Immature natural killer cell (primary cell): ENCODE measurements around the gene KLHL11. TPM values are rescaled to one million over a fixed set of nuclear protein-coding genes. Genes with fewer than 3 reads are reported as not detected.
A peak's percentile ranks its signal among the peaks of the same experiment; 100 is the strongest.
"Not testable (repeated sequence)": the region's sequence is repeated elsewhere in the genome, so short reads cannot be mapped to it uniquely, and the experiment has no call there.

Experiments used
- DNase-seq, 3 donors: peaks; one replicate each; pipeline ENCODE4 v3.0.0; 2022; ENCODE audit warnings: mixed read lengths in 1 of 3
- H3K27ac Mint-ChIP-seq, 6 donors: one replicate each; pipeline ENCODE4 v1.8.0; 2020; ENCODE audit warnings: mixed read lengths in 6 of 6, mild to moderate bottlenecking in 5 of 6, inconsistent platforms in 4 of 6, moderate library complexity in 3 of 6
- H3K27me3 Mint-ChIP-seq, 3 donors: one replicate each; pipeline ENCODE4 v1.8.0; 2020 to 2021; ENCODE audit warnings: low read depth in 3 of 3, mild to moderate bottlenecking in 3 of 3, mixed read lengths in 3 of 3, moderate library complexity in 3 of 3, inconsistent platforms in 1 of 3
- H3K36me3 Mint-ChIP-seq, 3 donors: one replicate each; pipeline ENCODE4 v1.8.0; 2020; ENCODE audit warnings: mixed read lengths in 3 of 3, inconsistent platforms in 2 of 3, mild to moderate bottlenecking in 2 of 3
- H3K4me1 Mint-ChIP-seq, 2 donors: one replicate each; pipeline ENCODE4 v1.8.0; 2020; ENCODE audit warnings: inconsistent platforms in 2 of 2, mild to moderate bottlenecking in 2 of 2, mixed read lengths in 2 of 2, moderate library complexity in 1 of 2
- H3K4me3 Mint-ChIP-seq, 5 donors: one replicate each; pipeline ENCODE4 v1.8.0; 2020; ENCODE audit warnings: mild to moderate bottlenecking in 5 of 5, mixed read lengths in 5 of 5, inconsistent platforms in 3 of 5, moderate library complexity in 3 of 5
- H3K9me3 Mint-ChIP-seq, 6 donors: one replicate each; pipeline ENCODE4 v1.8.0; 2020; ENCODE audit warnings: mild to moderate bottlenecking in 6 of 6, mixed read lengths in 6 of 6, inconsistent platforms in 4 of 6, moderate library complexity in 3 of 6
- polyA plus RNA-seq, 3 donors: library from polyadenylated mRNA; unstranded; fragments of 300-500 nt; fragmentation: Illumina TruSeq; gene quantifications; one replicate each; pipeline ENCODE4 v1.2.3, GENCODE V29; 2021

Gene KLHL11
- polyA plus RNA-seq, 3 donors from 2014 or later: 5.9 to 6.4 (median 5.9) TPM

- Mint-ChIP-seq H3K4me3 (no peak overlapping the region), H3K36me3 (no peaks in the 10 kb centered on the region), H3K27ac (no peak overlapping the region), H3K4me1 (peaks cover 5 to 25% of the 10 kb centered on the region in 2 donors), H3K9me3 (no peaks in the 10 kb centered on the region), H3K27me3 (no peaks in the 10 kb centered on the region)
- DNase-seq: no peak
These were observed 20.3 kb downstream of the KLHL11 start for GRCh38 chr17:41844971-41845370.

GRCh38 chr17:41840781-41841180 lies 24.4 kb downstream of the KLHL11 start:
- H3K4me1 Mint-ChIP-seq: not testable (repeated sequence)

DNA sequence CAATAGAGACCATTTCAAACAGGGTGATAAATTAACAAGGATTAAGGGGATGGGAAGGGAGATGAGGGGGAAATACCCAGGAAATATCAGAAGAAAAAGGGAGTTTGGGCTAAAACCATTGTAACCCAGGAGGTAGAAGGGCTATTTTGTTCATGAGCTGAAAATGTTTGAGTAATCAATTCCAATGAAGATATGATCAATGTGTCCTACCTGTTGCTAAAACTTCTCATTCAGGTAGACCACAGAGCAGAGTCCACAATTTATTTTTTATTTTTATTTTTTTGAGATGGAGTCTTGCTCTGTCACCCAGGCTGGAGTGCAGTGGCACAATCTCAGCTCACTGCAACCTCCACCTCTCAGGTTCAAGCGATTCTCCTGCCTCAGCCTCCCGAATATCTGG lies 25.8 kb downstream of the KLHL11 start:
- H3K4me1 Mint-ChIP-seq: peaks cover 12 to 18% of the 10 kb centered on the region in 2 donors
- H3K4me3 Mint-ChIP-seq, DNase-seq, H3K9me3 Mint-ChIP-seq, H3K27me3 Mint-ChIP-seq, H3K36me3 Mint-ChIP-seq, H3K27ac Mint-ChIP-seq: not testable (repeated sequence)

More at GRCh38 chr17:41840781-41841180, 24.4 kb downstream of the KLHL11 start:
- not testable (repeated sequence) for H3K27me3 Mint-ChIP-seq, DNase-seq, H3K36me3 Mint-ChIP-seq, H3K4me3 Mint-ChIP-seq, H3K9me3 Mint-ChIP-seq, H3K27ac Mint-ChIP-seq

- H3K27ac Mint-ChIP-seq: no peak within 1 kb of the TSS
These were observed 27.3 kb downstream of the KLHL11 start, which contains the start of gene KLHL10 for GRCh38 chr17:41837761-41838538. TSS of gene KLHL10 (plus strand) at chr17:41837825. CDS start at chr17:41837933, 108 bp downstream.

GRCh38 chr17:41836550-41837196 lies 28.6 kb downstream of the KLHL11 start:
- peaks cover 12 to 19% of the 10 kb centered on the region in 2 donors for H3K4me1 Mint-ChIP-seq
- no peaks in the 10 kb centered on the region for H3K36me3 Mint-ChIP-seq
- no peak for DNase-seq

More at GRCh38 chr17:41837761-41838538, 27.3 kb downstream of the KLHL11 start, which contains the start of gene KLHL10:
- H3K36me3 Mint-ChIP-seq: no peaks in the 10 kb centered on the region
- H3K9me3 Mint-ChIP-seq: no peaks in the 10 kb centered on the region
- DNase-seq: no peak
- H3K27me3 Mint-ChIP-seq: peaks cover 2 to 4% (median 3%) of the 10 kb centered on the region in 3 donors
- H3K4me1 Mint-ChIP-seq: peaks cover 12 to 19% of the 10 kb centered on the region in 2 donors
- H3K4me3 Mint-ChIP-seq: peak within 1 kb of the TSS; percentile 9 to 81 (median 76)

GRCh38 chr17:41835800-41836549 lies 29.2 kb downstream of the KLHL11 start, which contains the start of gene NT5C3B:
TSS of gene NT5C3B (minus strand) at chr17:41836232. CDS start at chr17:41836193, 39 bp downstream.
- Mint-ChIP-seq H3K4me1 (peaks cover 12 to 19% of the 10 kb centered on the region in 2 donors), H3K27ac (peak within 1 kb of the TSS in 1 of 6 donors; percentile 56), H3K27me3 (peaks cover 2 to 4% (median 3%) of the 10 kb centered on the region in 3 donors), H3K9me3 (no peaks in the 10 kb centered on the region), H3K4me3 (peak within 1 kb of the TSS; percentile 83 to 86 (median 84)), H3K36me3 (peaks cover 0 to 4% (median 0%) of the 10 kb centered on the region in 3 donors)
- peak; percentile 24 to 57 (median 39) for DNase-seq

More at GRCh38 chr17:41836550-41837196, 28.6 kb downstream of the KLHL11 start:
- Mint-ChIP-seq H3K4me3 (peak overlapping the region; percentile 69 to 86 (median 80)), H3K27ac (no peak overlapping the region), H3K27me3 (peaks cover 2 to 4% (median 3%) of the 10 kb centered on the region in 3 donors), H3K9me3 (no peaks in the 10 kb centered on the region)

DNA sequence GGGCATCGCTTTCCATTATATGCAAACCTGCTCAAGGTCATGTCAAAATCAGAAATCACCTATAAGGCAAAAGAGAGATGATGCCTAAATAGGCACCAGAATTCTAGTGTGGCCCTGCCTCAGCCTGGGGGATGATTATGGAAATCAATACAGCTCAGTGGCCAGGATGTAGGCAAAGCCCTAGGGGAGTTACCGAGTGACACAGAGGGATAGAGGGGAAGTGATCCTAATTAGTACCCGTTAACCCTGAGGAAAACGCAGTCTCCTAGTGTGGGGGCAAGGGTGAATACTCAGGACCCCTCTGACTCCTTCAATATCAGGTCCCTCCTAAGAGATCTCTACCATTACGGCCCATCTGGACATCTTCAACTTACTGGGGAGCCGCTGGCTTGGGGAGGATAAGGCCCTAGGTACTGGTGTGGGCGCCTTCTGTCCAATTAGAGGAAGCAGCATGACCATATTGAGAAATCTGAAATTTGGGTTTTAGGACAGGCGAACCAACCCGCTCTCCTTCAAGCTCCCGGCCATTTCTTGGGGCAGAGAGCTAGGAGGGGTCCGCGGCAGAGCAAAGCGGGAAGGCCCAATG lies 29.9 kb downstream of the KLHL11 start:
- peak overlapping the region in 1 of 6 donors; percentile 40 for H3K27ac Mint-ChIP-seq
- H3K27me3 Mint-ChIP-seq: peaks cover 2 to 4% (median 3%) of the 10 kb centered on the region in 3 donors
- H3K9me3 Mint-ChIP-seq: no peaks in the 10 kb centered on the region
- DNase-seq: no peak
- H3K36me3 Mint-ChIP-seq: peaks cover 0 to 7% (median 0%) of the 10 kb centered on the region in 3 donors
- H3K4me1 Mint-ChIP-seq: peaks cover 12 to 19% of the 10 kb centered on the region in 2 donors
- peak overlapping the region; percentile 83 to 86 (median 84) for H3K4me3 Mint-ChIP-seq

DNA sequence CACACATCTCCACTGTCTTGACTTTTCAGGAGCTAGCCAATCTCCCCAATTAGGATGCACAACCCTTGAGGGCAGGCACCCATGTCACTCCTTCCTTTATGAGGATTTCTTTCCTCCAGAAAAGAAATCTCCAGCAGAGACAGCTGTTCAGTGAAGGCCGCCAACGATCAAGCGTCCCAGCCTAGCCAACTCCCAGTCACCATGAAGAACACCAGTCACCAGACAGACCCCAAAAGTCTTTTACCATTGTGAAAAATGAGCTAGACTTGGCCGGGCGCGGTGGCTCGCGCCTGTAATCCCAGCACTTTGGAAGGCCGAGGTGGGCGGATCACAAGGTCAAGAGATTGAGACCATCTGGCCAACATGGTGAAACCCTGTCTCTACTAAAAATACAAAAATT lies 35.3 kb downstream of the KLHL11 start:
- not testable (repeated sequence) for H3K4me3 Mint-ChIP-seq, H3K4me1 Mint-ChIP-seq, H3K27me3 Mint-ChIP-seq, H3K9me3 Mint-ChIP-seq, DNase-seq, H3K27ac Mint-ChIP-seq
- peaks cover 0 to 13% (median 0%) of the 10 kb centered on the region in 3 donors for H3K36me3 Mint-ChIP-seq

GRCh38 chr17:41825175-41825845 lies 39.9 kb downstream of the KLHL11 start:
- H3K4me1 Mint-ChIP-seq: no peaks in the 10 kb centered on the region
- H3K27me3 Mint-ChIP-seq: peaks cover 0 to 2% (median 1%) of the 10 kb centered on the region in 3 donors
- DNase-seq: no peak
- H3K27ac Mint-ChIP-seq: no peak overlapping the region
- H3K36me3 Mint-ChIP-seq: peaks cover 0 to 6% (median 0%) of the 10 kb centered on the region in 3 donors
- no peaks in the 10 kb centered on the region for H3K9me3 Mint-ChIP-seq
- H3K4me3 Mint-ChIP-seq: no peak overlapping the region

- no peak overlapping the region for H3K4me3 Mint-ChIP-seq
These were observed 41.1 kb downstream of the KLHL11 start for GRCh38 chr17:41824086-41824485.

DNA sequence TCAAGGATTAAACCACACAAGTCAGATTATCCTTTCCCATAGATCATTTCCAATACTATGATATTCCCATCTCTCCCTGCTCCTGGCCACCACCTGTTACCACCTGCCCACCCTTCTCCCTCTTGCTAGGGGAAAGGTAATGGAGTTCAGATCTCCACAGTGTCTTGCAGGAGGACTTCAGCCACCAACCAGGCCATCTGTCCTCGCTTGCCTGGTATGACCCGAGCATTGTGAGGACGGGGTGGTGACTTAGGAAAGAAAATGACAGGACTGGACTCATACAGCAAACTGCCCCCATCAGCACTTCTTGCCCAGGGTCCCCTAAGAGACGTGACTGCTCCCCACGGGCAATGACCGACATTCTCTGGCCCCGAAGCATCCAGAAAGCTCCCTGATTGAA lies 41.6 kb downstream of the KLHL11 start:
- Mint-ChIP-seq H3K4me3 (no peak overlapping the region), H3K4me1 (no peaks in the 10 kb centered on the region), H3K9me3 (no peaks in the 10 kb centered on the region), H3K27me3 (peaks cover 0 to 2% (median 1%) of the 10 kb centered on the region in 3 donors), H3K36me3 (peaks cover 0 to 3% (median 0%) of the 10 kb centered on the region in 3 donors), H3K27ac (no peak overlapping the region)
- no peak for DNase-seq

More at GRCh38 chr17:41824086-41824485, 41.1 kb downstream of the KLHL11 start:
- Mint-ChIP-seq H3K27me3 (peaks cover 0 to 2% (median 1%) of the 10 kb centered on the region in 3 donors), H3K9me3 (no peaks in the 10 kb centered on the region), H3K36me3 (peaks cover 0 to 6% (median 0%) of the 10 kb centered on the region in 3 donors), H3K27ac (no peak overlapping the region), H3K4me1 (no peaks in the 10 kb centered on the region)
- no peak for DNase-seq

GRCh38 chr17:41823141-41823524 lies 42.1 kb downstream of the KLHL11 start:
- Mint-ChIP-seq H3K27ac (no peak overlapping the region), H3K36me3 (peaks cover 0 to 3% (median 0%) of the 10 kb centered on the region in 3 donors), H3K9me3 (no peaks in the 10 kb centered on the region), H3K4me3 (no peak overlapping the region), H3K4me1 (no peaks in the 10 kb centered on the region), H3K27me3 (peaks cover 0 to 2% (median 1%) of the 10 kb centered on the region in 3 donors)
- DNase-seq: no peak
